Stromal cell of bone marrow (primary cell): ENCODE data around the gene CAPN7.
"Not testable (repeated sequence)": the region's sequence is repeated elsewhere in the genome, so short reads cannot be mapped to it uniquely, and the experiment has no call there.

Experiments used
- DNase-seq: peaks from one replicate; pipeline ENCODE4 v3.0.0-alpha.2; 2012; ENCODE audit warnings: low read depth

Gene CAPN7

GRCh38 chr3:15205934-15206661 lies at the start of gene CAPN7:
Gene CAPN7 (plus strand): TSS chr3:15206246. CDS start chr3:15206496, 250 bp downstream.
- DNase-seq: peak; percentile 91

GRCh38 chr3:15157441-15157840 lies 48.6 kb upstream of the CAPN7 start:
- DNase-seq: no peak

GRCh38 chr3:15159501-15160136 lies 46.4 kb upstream of the CAPN7 start:
- DNase-seq: peak; percentile 6

- no peak for DNase-seq
Observed at GRCh38 chr3:15160662-15161061, 45.4 kb upstream of the CAPN7 start.

- no peak for DNase-seq
Observed at GRCh38 chr3:15161133-15161532, 44.9 kb upstream of the CAPN7 start.

- not testable (repeated sequence) for DNase-seq
Observed at GRCh38 chr3:15163656-15164055, 42.4 kb upstream of the CAPN7 start.

GRCh38 chr3:15164340-15164739 lies 41.7 kb upstream of the CAPN7 start:
- DNase-seq: no peak

GRCh38 chr3:15165061-15165460 lies 41.0 kb upstream of the CAPN7 start:
- DNase-seq: no peak

GRCh38 chr3:15166391-15166790 lies 39.7 kb upstream of the CAPN7 start:
- not testable (repeated sequence) for DNase-seq

- DNase-seq: no peak
Observed at GRCh38 chr3:15171096-15171495, 35.0 kb upstream of the CAPN7 start.

- no peak for DNase-seq
Observed at GRCh38 chr3:15172806-15173205, 33.2 kb upstream of the CAPN7 start.

- DNase-seq: no peak
Observed at GRCh38 chr3:15174953-15175352, 31.1 kb upstream of the CAPN7 start.

GRCh38 chr3:15175605-15176004 lies 30.4 kb upstream of the CAPN7 start:
- DNase-seq: no peak

GRCh38 chr3:15180042-15180611 lies 25.9 kb upstream of the CAPN7 start:
- DNase-seq: no peak

GRCh38 chr3:15181511-15181910 lies 24.5 kb upstream of the CAPN7 start:
- DNase-seq: no peak

GRCh38 chr3:15181963-15182362 lies 24.1 kb upstream of the CAPN7 start:
- no peak for DNase-seq

- no peak for DNase-seq
Observed at GRCh38 chr3:15183011-15183410, 23.0 kb upstream of the CAPN7 start.

- no peak for DNase-seq
Observed at GRCh38 chr3:15185404-15185803, 20.6 kb upstream of the CAPN7 start.

GRCh38 chr3:15186101-15186476 lies 20.0 kb upstream of the CAPN7 start:
- no peak for DNase-seq

GRCh38 chr3:15186477-15187164 lies 19.4 kb upstream of the CAPN7 start:
- DNase-seq: not testable (repeated sequence)

GRCh38 chr3:15197340-15198029 lies 8.6 kb upstream of the CAPN7 start:
- DNase-seq: no peak

GRCh38 chr3:15198686-15199085 lies 7.4 kb upstream of the CAPN7 start:
- no peak for DNase-seq
